IMR-90 (cell line): ENCODE data around the gene ADAP2. TPM values are rescaled to one million over a fixed set of nuclear protein-coding genes. Genes with fewer than 3 reads are reported as not detected.

ENCODE experiments used
- ATAC-seq: fragments of 200-7000 bp; cut with Tn5 transposase; 2 replicates; pipeline ENCODE4 v1.9.1; 2020; ENCODE audit warnings: low read depth, mild to moderate bottlenecking, moderate library complexity
- BruUV-seq: library from RNA; stranded (reverse); fragments of 400-500 nt; replicated peaks from 2 replicates; lab custom pipeline; 2021; lab: Mats Ljungman, UMichigan
- CTCF ChIA-PET: fragments of 300-600 bp; formaldehyde crosslinking; extraction: SDS; loops from one replicate; lab custom pipeline; 2021; ENCODE audit warnings: antibody characterized with exemption; lab: Yijun Ruan, JAX
- POLR2A ChIA-PET: fragments of 300-600 bp; sonication (Branson Sonifier 250); formaldehyde crosslinking; loops from one replicate; lab custom pipeline; 2022; ENCODE audit warnings: antibody characterized with exemption; ENCODE audit not compliant: unreplicated experiment; lab: Charles Lee
- DNase-seq: peaks from one replicate; pipeline ENCODE4 v3.0.0; 2013
- H2AFZ ChIP-seq: replicated peaks from 2 replicates; pipeline ENCODE3; 2013; ENCODE audit warnings: low read length, mild to moderate bottlenecking; ENCODE audit not compliant: poor library complexity
- H2AK5ac ChIP-seq: 2 replicates; pipeline ENCODE4 v1.6.1; 2013; ENCODE audit warnings: low read depth, low read length, inconsistent platforms
- H2AK9ac ChIP-seq: replicated peaks from 2 replicates; pipeline ENCODE3; 2013; ENCODE audit warnings: mild to moderate bottlenecking, low read depth, low read length, moderate library complexity; ENCODE audit not compliant: poor library complexity
- H2BK120ac ChIP-seq: 2 replicates; pipeline ENCODE4 v1.6.1; 2013; ENCODE audit warnings: low read depth, low read length, inconsistent platforms
- H2BK15ac ChIP-seq: 3 replicates; pipeline ENCODE4 v1.6.1; 2013; ENCODE audit warnings: low read depth, low read length, inconsistent platforms
- H2BK20ac ChIP-seq: 2 replicates; pipeline ENCODE4 v1.6.1; 2013; ENCODE audit warnings: low read depth, mild to moderate bottlenecking, inconsistent platforms, low read length, moderate library complexity
- H2BK5ac ChIP-seq: 2 replicates; pipeline ENCODE4 v1.6.1; 2013; ENCODE audit warnings: mild to moderate bottlenecking, low read depth, low read length, inconsistent platforms; ENCODE audit not compliant: poor library complexity, severe bottlenecking
- H3K14ac ChIP-seq: replicated peaks from 2 replicates; pipeline ENCODE4 v1.6.1; 2013; ENCODE audit warnings: low read depth, low read length, inconsistent platforms
- H3K18ac ChIP-seq: 2 replicates; pipeline ENCODE4 v1.6.1; 2013; ENCODE audit warnings: low read depth, low read length, control low read depth
- H3K23ac ChIP-seq: 2 replicates; pipeline ENCODE4 v1.6.1; 2013; ENCODE audit warnings: low read depth, low read length, inconsistent platforms
- H3K27ac ChIP-seq: 2 replicates; pipeline ENCODE4 v1.5.1; 2013; ENCODE audit warnings: mild to moderate bottlenecking, control low read depth, low read length; ENCODE audit not compliant: insufficient read depth
- H3K27me3 ChIP-seq: 2 replicates; pipeline ENCODE4 v1.6.1; 2013; ENCODE audit warnings: low read length; ENCODE audit not compliant: control insufficient read depth, insufficient read depth
- H3K36me3 ChIP-seq: 2 replicates; pipeline ENCODE4 v1.6.1; 2013; ENCODE audit warnings: low read length, mixed read lengths; ENCODE audit not compliant: control insufficient read depth, insufficient read depth
- H3K4ac ChIP-seq: 2 replicates; pipeline ENCODE4 v1.6.1; 2013; ENCODE audit warnings: low read depth, low read length, inconsistent platforms
- H3K4me1 ChIP-seq: 2 replicates; pipeline ENCODE4 v1.6.1; 2013; ENCODE audit warnings: low read length, mixed read lengths; ENCODE audit not compliant: control insufficient read depth, insufficient read depth
- H3K4me2 ChIP-seq: 2 replicates; pipeline ENCODE4 v1.6.1; 2013; ENCODE audit warnings: low read depth, mild to moderate bottlenecking, control low read depth, low read length, moderate library complexity
- H3K4me3 ChIP-seq: 2 replicates; pipeline ENCODE4 v1.5.1; 2013; ENCODE audit warnings: low read depth, mild to moderate bottlenecking, control low read depth, low read length, moderate library complexity; ENCODE audit not compliant: insufficient read depth
- H3K56ac ChIP-seq: 2 replicates; pipeline ENCODE4 v1.6.1; 2013; ENCODE audit warnings: low read length, inconsistent platforms; ENCODE audit not compliant: insufficient read depth; ENCODE audit errors: extremely low read depth
- H3K79me1 ChIP-seq, 2 experiments: 2 replicates each; pipeline ENCODE4 v1.6.1; 2013; ENCODE audit warnings: low read length in 2 of 2, inconsistent platforms in 1 of 2, low read depth in 1 of 2
- H3K9ac ChIP-seq: 2 replicates; pipeline ENCODE4 v1.6.1; 2013; ENCODE audit warnings: low read depth, low read length, control low read depth
- H3K9me1 ChIP-seq: 2 replicates; pipeline ENCODE4 v1.6.1; 2013; ENCODE audit warnings: low read length, inconsistent platforms; ENCODE audit not compliant: insufficient read depth
- H3K9me3 ChIP-seq: 2 replicates; pipeline ENCODE4 v1.6.1; 2013; ENCODE audit warnings: low read length; ENCODE audit not compliant: control insufficient read depth, insufficient read depth
- H4K20me1 ChIP-seq: 2 replicates; pipeline ENCODE4 v1.6.1; 2013; ENCODE audit warnings: low read length, inconsistent platforms; ENCODE audit not compliant: insufficient read depth
- H4K5ac ChIP-seq: 2 replicates; pipeline ENCODE4 v1.6.1; 2013; ENCODE audit warnings: mild to moderate bottlenecking, low read depth, low read length, control low read depth
- H4K8ac ChIP-seq, 2 experiments: 2 replicates each; pipeline ENCODE4 v1.6.1; 2013; ENCODE audit warnings: low read depth in 2 of 2, low read length in 2 of 2, control low read depth in 1 of 2, inconsistent platforms in 1 of 2
- H4K91ac ChIP-seq: 2 replicates; pipeline ENCODE4 v1.6.1; 2013; ENCODE audit warnings: low read depth, low read length, inconsistent platforms; ENCODE audit not compliant: insufficient read depth
- BHLHE40 ChIP-seq: fragments of 150-350 bp; IDR thresholded peaks from 2 replicates; pipeline ENCODE4 v1.6.1; 2016; ENCODE audit warnings: mild to moderate bottlenecking, low read depth, low read length
- CEBPB ChIP-seq: IDR thresholded peaks from 2 replicates; pipeline ENCODE4 v1.6.1; 2012; ENCODE audit warnings: low read depth, low read length, improper control_type of control experiment
- CHD1 ChIP-seq: IDR thresholded peaks from 2 replicates; pipeline ENCODE4 v1.6.1; 2012; ENCODE audit warnings: low read depth, low read length, improper control_type of control experiment
- CTCF ChIP-seq: conservative IDR thresholded peaks from 2 replicates; pipeline ENCODE4 v1.5.1; 2012; ENCODE audit warnings: mild to moderate bottlenecking, low read depth, low read length, improper control_type of control experiment
- FOS ChIP-seq: fragments of 150-350 bp; IDR thresholded peaks from 2 replicates; pipeline ENCODE4 v1.6.1; 2016; ENCODE audit warnings: low read depth, low read length
- MAZ ChIP-seq: IDR thresholded peaks from 2 replicates; pipeline ENCODE4 v1.6.1; 2012; ENCODE audit warnings: low read depth, mild to moderate bottlenecking, low read length, improper control_type of control experiment, moderate library complexity, borderline replicate concordance
- MXI1 ChIP-seq: IDR thresholded peaks from 2 replicates; pipeline ENCODE4 v1.6.1; 2012; ENCODE audit warnings: low read depth, mild to moderate bottlenecking, low read length, moderate library complexity, borderline replicate concordance
- NFE2L2 ChIP-seq: fragments of 150-350 bp; IDR thresholded peaks from 2 replicates; pipeline ENCODE4 v1.6.1; 2016; ENCODE audit warnings: low read depth, mild to moderate bottlenecking, low read length
- POLR2A ChIP-seq: IDR thresholded peaks from 2 replicates; pipeline ENCODE4 v1.6.1; 2012; ENCODE audit warnings: mild to moderate bottlenecking, low read depth, low read length
- RAD21 ChIP-seq: IDR thresholded peaks from 2 replicates; pipeline ENCODE4 v1.6.1; 2012; ENCODE audit warnings: low read length, improper control_type of control experiment
- RCOR1 ChIP-seq: IDR thresholded peaks from 2 replicates; pipeline ENCODE4 v1.6.1; 2012; ENCODE audit warnings: mild to moderate bottlenecking, low read length, improper control_type of control experiment; ENCODE audit not compliant: insufficient replicate concordance
- RFX5 ChIP-seq: IDR thresholded peaks from 2 replicates; pipeline ENCODE4 v1.8.0; 2012; ENCODE audit warnings: low read depth, mild to moderate bottlenecking, low read length, moderate library complexity
- SMC3 ChIP-seq: fragments of 150-350 bp; IDR thresholded peaks from 2 replicates; pipeline ENCODE4 v1.6.1; 2016; ENCODE audit warnings: low read depth, mild to moderate bottlenecking, antibody characterized with exemption, low read length, moderate library complexity
- USF2 ChIP-seq: fragments of 150-350 bp; IDR thresholded peaks from 2 replicates; pipeline ENCODE4 v1.6.1; 2017; ENCODE audit warnings: mild to moderate bottlenecking, antibody characterized with exemption, low read length, low read depth
- WGBS, 2 experiments: methylation state at CpG; one replicate each; pipeline versions ENCODE4 v1.1.5 to v1.1.7; 2013; ENCODE audit warnings: missing lambda C conversion rate in 2 of 2; ENCODE audit not compliant: insufficient read length in 1 of 2; ENCODE audit errors: extremely low coverage in 2 of 2; 5-methylcytosine and 5-hydroxymethylcytosine counted together
- dilution Hi-C: fragments of 300-500 bp; cut with HindIII; formaldehyde crosslinking; loops from one replicate; pipeline ENCODE4 v1.14.3; 2018; ENCODE audit warnings: low sequenced_read_pairs; ENCODE audit not compliant: unreplicated experiment
- in situ Hi-C: fragments of 300-500 bp; cut with MboI; formaldehyde crosslinking; loops from 3 replicates; pipeline ENCODE4 v1.14.3; 2019; ENCODE audit warnings: low sequenced_read_pairs, inconsistent platforms, mixed read lengths
- intact Hi-C: fragments of 100-400 bp; cut with micrococcal nuclease; formaldehyde crosslinking; loops from 2 replicates; pipeline ENCODE4 v1.10.0; 2022
- polyA plus RNA-seq, 3 experiments: library from polyadenylated mRNA; depleted of rRNA; stranded (reverse); fragments of >200 nt; gene quantifications; 2 replicates each; pipeline ENCODE4 v1.2.3, GENCODE V29; 2012; ENCODE audit warnings: low replicate concordance in 1 of 3
- total RNA-seq: library from RNA; depleted of rRNA; stranded (reverse); fragments of >200 nt; gene quantifications from 2 replicates; pipeline ENCODE4 v1.2.3, GENCODE V29; 2012

The ADAP2 gene
- total and polyA plus RNA-seq, 2 of the 4 experiments (the other 2 are of a cell fraction) = 0.90 to 1.2 TPM

GRCh38 chr17:30956764-30957374 is 35.1 kb downstream of the ADAP2 start (continued):
- TF ChIP-seq MAZ (no peak), CHD1 (no peak), RCOR1 (no peak), RAD21 (no peak), RFX5 (no peak)

GRCh38 chr17:30957741-30958140 is 36.0 kb downstream of the ADAP2 start:
- POLR2A ChIA-PET = no interaction called here
- WGBS, 2 experiments = 83% methylated on average over 1 of the region's 6 CpGs; no CpG with 5 or more reads in 1 of the 2 experiments
- H3K27me3 ChIP-seq = no peaks in the 10 kb centered on the region
- TF ChIP-seq MAZ = no peak
- no peak for TF ChIP-seq SMC3
- no peak for TF ChIP-seq BHLHE40
- no peak for TF ChIP-seq RAD21
- TF ChIP-seq CEBPB = no peak
- TF ChIP-seq USF2 = no peak
- no peak for TF ChIP-seq MXI1
- no peak for TF ChIP-seq POLR2A
- no peak for TF ChIP-seq NFE2L2
- TF ChIP-seq CTCF = no peak
- TF ChIP-seq FOS = no peak

More at GRCh38 chr17:30957741-30958140, 36.0 kb downstream of the ADAP2 start:
- in situ Hi-C loops (no loop called here), dilution Hi-C loops (no loop called here), intact Hi-C loops (no loop called here)
- no peak overlapping the region for H2AK5ac ChIP-seq
- H2BK15ac ChIP-seq = no peak overlapping the region
- H3K18ac ChIP-seq = no peak overlapping the region
- H3K9me1 ChIP-seq = no peaks in the 10 kb centered on the region
- no peak overlapping the region for H3K27ac ChIP-seq
- DNase-seq = no peak
- H3K4me3 ChIP-seq = no peak overlapping the region
- no peak overlapping the region for H4K8ac ChIP-seq
- no TSS peak for BruUV-seq
- H2BK120ac ChIP-seq = no peak overlapping the region
- peak overlapping the region; percentile 70 for H2AFZ ChIP-seq
- no peaks in the 10 kb centered on the region for H3K79me1 ChIP-seq
- H3K4me2 ChIP-seq = no peak overlapping the region
- H4K91ac ChIP-seq = no peak overlapping the region
- no peak overlapping the region for H3K9ac ChIP-seq
- no peak overlapping the region for H2AK9ac ChIP-seq
- H3K14ac ChIP-seq = no peak overlapping the region
- H3K36me3 ChIP-seq = no peaks in the 10 kb centered on the region
- H4K5ac ChIP-seq = no peak overlapping the region
- H2BK20ac ChIP-seq = no peak overlapping the region
- H3K4me1 ChIP-seq = peaks cover 6% of the 10 kb centered on the region; the same call in 1 of the 2 replicates
- H2BK5ac ChIP-seq = no peak overlapping the region
- no peaks in the 10 kb centered on the region for H3K9me3 ChIP-seq
- H3K56ac ChIP-seq = no peak overlapping the region
- CTCF ChIA-PET = no interaction called here
- ATAC-seq = no peak
- H3K4ac ChIP-seq = no peak overlapping the region
- H3K23ac ChIP-seq = no peak overlapping the region
- H4K20me1 ChIP-seq = no peaks in the 10 kb centered on the region
